HG03196 (cell line): ENCODE measurements around the gene EPHA8.

Experiments used
- ATAC-seq: cut with Tn5 transposase; IDR thresholded peaks from one replicate; pipeline ENCODE4 v1.9.1; 2021; ENCODE audit not compliant: unreplicated experiment

The EPHA8 gene

DNA sequence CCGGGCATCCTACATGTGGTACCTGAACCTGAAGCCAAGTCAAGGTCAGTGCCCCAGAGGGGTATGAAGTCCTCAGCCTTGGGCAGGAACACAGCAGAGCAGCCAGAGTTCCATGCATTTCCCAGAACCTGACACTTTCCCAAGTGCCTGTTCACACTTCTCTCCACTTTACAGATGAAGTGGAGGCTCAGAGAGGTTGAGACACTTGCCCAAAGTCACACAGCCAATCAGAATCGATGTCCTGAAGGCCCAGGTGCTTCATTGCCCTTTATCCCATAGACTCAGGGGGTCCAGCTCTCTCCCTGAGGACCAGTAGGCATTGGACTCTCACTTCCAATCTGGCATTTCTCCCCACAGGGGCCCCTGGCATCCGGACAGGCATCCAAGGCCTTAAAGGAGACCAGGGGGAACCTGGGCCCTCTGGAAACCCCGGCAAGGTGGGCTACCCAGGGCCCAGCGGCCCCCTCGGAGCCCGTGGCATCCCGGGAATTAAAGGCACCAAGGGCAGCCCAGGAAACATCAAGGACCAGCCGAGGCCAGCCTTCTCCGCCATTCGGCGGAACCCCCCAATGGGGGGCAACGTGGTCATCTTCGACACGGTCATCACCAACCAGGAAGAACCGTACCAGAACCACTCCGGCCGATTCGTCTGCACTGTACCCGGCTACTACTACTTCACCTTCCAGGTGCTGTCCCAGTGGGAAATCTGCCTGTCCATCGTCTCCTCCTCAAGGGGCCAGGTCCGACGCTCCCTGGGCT, 75.4 kb downstream of the EPHA8 start:
- no peak for ATAC-seq

DNA sequence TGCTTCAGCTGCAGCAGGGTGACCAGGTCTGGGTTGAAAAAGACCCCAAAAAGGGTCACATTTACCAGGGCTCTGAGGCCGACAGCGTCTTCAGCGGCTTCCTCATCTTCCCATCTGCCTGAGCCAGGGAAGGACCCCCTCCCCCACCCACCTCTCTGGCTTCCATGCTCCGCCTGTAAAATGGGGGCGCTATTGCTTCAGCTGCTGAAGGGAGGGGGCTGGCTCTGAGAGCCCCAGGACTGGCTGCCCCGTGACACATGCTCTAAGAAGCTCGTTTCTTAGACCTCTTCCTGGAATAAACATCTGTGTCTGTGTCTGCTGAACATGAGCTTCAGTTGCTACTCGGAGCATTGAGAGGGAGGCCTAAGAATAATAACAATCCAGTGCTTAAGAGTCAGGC, 76.0 kb downstream of the EPHA8 start:
- ATAC-seq, result no peak

DNA sequence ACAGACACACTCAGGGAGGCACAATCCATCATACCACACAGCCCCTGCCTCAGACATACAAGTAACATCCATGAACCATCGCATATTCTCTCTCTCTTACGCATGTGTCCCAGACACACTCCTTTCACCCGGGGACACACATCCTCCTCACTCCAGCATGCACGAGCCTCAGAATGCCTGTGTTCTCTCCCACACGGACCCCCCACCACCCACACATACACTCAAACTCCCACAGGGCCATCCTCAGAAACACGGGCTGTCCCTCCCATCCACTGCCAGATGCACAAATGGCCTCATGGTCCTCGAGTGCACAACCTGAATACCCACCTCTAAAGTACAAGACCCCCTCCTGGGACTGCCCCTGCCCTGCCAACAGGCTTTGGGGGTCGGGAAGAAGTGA, 78.0 kb downstream of the EPHA8 start:
- no peak for ATAC-seq

DNA sequence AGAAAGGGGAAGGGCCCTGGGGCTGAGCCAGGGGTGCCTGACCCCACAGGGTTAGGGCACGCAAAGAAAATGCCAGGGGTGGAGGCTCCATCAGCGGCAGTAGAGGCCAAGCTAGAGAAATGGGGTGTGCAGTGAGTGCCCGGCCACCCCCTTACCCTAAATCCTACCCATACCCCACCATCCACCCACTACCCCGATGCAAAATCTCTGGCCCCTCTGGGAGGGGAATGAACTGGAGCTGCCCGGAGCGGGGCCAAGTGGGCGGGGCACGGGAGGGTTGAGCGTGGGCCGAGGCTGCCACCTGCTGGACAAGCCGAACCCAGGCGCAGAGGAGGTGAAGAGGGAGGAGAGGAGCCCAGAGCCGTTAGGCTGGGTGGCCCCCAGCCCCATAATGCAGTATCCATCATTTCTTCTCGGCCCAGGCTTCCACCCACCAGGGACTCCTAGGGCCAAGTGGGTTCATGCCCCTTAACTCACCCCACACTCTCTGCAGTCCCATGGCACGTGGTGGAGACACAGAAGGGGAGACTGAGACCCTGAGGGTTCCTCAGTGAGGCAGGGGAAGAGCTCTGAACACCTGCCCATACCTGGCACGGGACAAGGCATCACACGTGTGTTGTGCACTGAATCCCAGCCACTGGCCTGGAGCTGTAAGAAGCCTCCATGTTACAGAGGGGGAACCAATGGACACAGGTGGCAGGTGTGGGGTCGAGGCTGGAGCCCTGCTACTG, 78.8 kb downstream of the EPHA8 start:
- ATAC-seq, result no peak

DNA sequence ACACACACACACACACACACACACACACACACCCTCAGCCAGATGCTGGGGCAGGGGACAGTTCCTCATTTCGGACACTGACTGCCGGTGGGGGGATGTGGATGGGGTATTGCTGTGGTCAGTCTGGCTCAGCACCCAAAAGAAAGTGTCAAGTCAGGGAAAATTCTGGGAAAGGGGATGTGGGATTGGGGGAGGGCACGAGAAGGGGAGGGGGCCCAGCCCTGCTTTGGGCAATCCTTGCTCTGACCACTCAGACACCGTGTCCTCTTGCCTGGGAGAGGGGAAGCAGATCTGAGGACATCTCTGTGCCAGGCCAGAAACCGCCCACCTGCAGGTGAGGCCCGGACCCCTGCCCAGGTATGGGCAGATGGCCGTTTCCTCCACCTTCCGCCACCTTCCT, 80.1 kb downstream of the EPHA8 start, which contains the start of gene C1QC:
C1QC (plus strand) TSS at position 253 of the 400 bp plus-strand sequence. CDS start 391 bp downstream, outside the sequence.
- no peak for ATAC-seq

DNA sequence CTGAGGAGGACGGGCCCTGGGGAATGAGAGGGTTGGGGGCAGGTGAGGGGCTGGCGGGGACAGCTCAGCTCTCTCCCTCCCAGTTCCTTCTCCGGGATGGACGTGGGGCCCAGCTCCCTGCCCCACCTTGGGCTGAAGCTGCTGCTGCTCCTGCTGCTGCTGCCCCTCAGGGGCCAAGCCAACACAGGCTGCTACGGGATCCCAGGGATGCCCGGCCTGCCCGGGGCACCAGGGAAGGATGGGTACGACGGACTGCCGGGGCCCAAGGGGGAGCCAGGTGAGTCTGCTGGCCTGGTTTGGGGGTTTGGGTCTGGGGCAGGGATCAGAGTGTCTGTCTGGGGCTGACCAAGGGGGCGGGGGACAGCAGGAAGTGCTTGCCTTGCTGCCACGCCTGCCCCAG, 80.6 kb downstream of the EPHA8 start:
- ATAC-seq, result no peak

DNA sequence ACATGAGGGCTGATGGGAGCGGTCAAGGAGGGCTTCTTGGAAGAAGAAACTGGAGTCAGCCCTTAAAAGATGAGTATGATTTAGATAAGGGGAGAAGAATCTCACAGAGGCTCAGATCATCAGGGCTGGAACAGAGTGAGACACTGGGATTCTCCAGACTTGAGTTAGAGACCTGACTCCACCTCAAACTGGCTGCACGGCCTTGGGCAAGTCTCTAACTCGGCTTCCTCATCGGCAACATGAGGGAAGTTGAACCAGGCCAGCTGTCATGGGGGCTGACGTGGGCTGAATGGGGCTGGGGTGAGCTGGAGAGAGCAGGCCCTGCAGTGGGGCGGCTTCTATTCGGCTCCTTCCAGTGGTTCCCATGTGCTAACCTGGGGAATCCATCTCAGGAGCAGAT, 82.6 kb downstream of the EPHA8 start:
- ATAC-seq, result no peak

DNA sequence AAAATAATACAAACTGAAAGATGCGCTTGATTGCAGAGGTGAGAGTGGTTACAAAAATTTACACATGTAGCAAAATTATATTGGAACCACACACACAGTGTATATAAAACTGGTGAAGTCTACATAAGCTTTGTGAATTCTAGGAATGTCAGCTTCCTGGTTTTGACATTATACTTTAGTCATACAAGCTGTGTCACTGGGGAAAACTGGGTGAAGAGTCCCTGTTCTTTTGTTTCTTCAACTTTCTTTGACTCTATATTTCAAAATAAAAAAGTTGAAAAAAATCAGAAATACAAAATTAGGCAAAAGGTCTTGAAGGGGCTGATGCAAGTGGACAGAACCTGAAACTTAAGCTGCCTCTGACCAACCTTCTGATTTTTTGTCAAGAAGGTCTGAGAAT, 83.1 kb downstream of the EPHA8 start:
- no peak for ATAC-seq

DNA sequence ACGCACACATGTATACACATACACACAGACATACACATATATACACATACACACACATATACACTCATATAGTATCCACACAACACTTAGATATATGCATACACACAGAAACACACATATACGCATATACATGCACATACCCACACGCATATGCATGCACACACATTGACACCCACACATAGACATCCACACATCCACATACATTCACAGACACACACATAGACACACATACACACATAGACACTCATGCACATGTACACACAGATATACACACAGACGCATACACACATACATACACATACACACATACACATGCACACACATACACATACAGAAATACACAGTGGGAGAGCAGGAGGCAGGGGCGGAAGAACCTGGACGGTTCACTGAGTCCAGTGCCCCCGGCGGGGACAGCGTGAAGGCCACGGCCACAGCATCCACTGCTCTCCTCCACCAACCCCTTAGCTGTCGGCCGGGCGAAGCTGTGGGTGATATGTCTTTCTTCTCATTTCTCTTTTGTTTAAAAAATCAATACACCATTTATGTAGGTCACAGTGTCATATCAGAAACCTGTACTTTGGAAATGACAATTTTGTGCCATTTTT, 86.9 kb downstream of the EPHA8 start:
- no peak for ATAC-seq

DNA sequence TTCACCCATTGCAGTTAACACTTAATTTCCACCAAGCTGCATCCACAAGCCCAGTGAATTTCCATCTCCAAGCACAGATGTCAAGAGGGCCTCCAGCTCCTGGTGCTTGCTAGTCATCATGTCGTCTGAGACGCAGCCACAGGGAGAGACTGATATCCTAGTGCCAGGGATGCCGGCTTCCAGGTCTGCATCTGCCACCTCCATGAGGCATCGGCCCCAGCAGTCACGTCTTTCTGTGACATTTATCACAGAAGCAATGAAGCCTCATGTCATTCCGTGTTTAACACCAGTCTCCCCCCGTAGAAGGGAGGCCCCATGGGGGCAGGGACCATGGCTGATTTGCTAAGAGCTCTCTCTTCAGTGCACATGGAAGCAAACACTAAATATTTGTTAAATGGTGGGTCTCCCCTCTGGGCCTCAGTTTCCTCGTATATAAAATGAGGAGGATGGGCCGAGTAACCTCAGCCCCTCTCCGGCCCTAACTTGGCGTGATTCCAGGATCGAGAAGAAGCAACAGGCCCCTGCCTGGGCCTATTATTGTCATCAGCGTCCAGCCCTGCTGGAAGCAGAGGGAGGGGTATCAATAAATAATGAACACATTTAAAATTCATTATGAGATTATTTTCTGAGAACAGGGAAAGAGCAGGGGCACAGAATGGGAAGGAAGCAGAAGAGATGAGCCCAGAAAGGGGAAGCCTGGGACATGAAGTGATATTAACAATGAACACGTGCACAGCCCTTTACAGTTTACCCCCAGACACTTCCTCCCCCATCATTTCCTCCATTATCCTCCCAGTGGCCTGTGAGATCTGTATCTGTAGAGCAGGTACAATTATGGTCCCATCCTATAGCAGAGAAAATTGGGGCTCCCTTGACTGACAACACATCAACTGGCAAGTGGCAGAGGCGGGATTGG, 88.9 kb downstream of the EPHA8 start:
- ATAC-seq, result no peak

DNA sequence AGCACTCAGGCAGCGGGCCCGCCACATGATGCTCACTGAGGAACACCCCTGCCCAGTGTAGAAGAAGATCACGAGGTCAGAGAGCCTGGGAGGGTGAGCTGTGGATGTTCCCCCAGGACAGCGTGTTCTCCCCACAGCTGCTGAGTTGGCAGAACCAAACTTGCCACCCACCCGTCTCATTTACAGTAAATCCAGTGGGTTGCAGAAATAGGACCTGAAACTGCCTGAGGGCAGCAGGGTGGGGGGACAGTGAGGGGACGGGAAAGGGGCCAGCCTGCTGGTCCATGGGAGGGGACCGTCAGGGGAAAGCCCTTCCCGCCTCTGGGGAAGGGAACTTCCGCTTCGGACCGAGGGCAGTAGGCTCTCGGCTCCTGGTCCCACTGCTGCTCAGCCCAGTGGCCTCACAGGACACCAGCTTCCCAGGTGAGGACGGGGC, 89.6 kb downstream of the EPHA8 start, which contains the start of gene C1QB:
C1QB (plus strand) TSS at position 356 of the 436 bp plus-strand sequence. CDS start 6,227 bp downstream, outside the sequence.
- no peak for ATAC-seq
